NCI-H146 treated with DMSO at 0.1 percent for 48 hours (cell line): Measurements from ENCODE around the gene RGS3.
A peak's percentile ranks its signal among the peaks of the same experiment; 100 is the strongest.
"Not testable (repeated sequence)": the region's sequence is repeated elsewhere in the genome, so short reads cannot be mapped to it uniquely, and the experiment has no call there.

ENCODE experiments used
- DNase-seq: peaks from one replicate; lab custom pipeline; 2025; ENCODE audit not compliant: unreplicated experiment; lab: John Stamatoyannopoulos, UW

The RGS3 gene

DNA sequence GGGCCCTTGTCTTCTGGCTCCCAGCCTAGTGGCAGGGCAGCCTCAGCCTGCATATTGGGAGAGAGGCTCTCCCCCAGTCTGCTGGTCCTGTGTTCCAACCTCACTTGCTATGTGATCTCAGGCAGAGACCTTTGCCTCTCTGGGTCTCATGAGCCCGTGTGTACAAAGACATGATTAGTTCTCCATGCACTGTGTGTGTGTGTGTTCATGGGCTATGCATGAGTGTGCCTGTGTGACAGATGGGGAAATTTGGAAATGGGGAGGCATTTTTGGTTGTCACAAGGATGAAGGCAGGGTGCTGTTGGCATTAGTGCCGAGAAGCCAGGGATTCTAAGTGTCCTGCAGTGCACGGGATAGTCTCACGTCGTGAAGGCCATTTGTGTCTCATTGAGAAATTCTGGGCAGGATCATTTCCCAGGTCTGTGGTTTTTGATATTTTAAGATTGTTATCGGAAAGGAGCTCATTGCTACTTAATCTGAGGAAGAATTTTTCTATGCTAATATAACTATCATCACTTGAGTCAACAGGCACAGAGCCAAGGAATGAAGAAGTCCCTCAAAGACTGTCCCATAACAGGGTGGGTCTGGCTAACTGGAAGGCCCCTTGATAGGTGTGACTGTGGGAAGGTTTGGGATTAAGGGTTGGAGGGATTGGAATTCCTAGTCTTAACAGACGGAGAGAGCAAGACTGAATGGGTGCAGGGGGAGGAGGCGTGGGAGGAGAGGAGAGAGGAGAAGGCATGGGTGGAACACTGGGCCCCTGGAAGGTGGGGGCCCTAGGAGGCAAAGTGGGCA is 168.5 kb downstream of the RGS3 start:
- DNase-seq, result no peak

DNA sequence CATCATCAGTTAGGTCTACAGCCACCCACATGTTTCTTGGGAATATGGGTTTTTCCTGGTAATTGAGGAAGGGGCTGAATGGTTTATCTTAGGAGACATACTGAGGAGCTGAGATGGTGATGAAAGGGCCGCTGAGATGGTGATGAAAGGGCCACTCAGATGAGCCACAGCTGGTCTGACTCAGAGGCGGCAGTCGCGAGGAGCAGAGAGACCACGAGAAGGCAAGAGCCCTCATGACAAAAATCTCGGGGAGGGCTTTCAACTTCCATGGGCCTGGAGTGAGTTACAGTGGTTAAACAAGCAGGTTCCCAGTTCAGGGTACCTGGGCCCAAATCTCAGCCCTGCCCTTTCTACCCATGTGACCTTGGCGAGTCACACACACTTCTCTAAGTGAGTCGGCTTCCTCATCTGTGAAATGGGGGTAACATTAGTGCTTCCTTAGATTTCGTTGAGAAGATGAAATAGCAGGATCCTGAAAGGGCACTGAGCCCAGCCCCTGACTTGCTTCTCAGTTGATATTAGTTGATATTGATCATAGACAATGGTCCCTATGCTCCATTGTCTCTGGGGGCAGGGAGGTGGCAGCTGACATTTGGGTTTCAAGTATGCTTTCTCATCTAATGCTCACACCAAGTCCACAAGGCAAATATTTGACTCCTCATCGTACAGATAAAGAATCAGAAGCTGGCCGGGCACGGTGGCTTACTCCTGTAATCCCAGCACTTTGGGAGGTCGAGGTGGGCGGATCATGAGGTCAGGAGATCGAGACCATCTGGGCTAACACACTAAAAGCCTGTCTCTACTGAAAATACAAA is 169.5 kb downstream of the RGS3 start:
- DNase-seq, result no peak

DNA sequence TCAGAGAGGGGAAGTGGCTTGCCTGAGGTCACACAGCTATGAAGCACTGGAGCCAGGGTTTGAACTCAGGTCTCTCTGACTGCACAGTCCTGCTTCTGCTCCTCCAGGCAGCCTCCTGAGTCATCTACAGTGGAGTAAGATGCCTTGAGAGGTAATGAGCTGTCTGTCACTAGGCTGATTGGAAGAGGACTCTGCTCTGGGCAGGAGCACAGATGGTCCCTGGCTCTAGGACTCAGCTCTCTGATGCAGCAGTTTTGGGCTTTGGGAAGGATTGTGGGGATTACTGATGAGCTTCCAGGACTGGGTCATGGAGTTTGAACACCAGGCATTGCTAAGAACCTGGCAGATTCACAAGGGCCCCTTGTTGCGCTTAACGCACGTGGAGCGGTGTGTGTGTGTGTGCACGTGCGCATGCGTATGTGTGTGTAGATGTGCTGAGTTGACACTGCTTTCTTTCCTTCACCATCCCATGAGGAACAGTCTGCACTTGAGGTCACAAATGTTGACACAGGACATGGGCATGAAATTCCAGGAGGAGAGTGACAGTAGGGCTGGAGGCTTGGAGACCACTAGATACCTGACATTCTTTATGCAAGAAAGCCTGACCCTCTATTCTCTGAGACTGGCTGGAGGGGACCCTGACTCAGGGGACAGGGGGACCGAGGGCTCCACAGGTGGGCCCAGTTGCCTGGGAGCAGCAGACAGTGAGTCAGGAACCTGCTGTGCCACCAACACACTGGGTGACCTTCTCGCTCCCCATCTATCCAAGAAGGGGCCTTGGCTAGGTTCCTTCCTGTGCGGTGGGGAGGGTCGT is 170.5 kb downstream of the RGS3 start:
- DNase-seq, result no peak

DNA sequence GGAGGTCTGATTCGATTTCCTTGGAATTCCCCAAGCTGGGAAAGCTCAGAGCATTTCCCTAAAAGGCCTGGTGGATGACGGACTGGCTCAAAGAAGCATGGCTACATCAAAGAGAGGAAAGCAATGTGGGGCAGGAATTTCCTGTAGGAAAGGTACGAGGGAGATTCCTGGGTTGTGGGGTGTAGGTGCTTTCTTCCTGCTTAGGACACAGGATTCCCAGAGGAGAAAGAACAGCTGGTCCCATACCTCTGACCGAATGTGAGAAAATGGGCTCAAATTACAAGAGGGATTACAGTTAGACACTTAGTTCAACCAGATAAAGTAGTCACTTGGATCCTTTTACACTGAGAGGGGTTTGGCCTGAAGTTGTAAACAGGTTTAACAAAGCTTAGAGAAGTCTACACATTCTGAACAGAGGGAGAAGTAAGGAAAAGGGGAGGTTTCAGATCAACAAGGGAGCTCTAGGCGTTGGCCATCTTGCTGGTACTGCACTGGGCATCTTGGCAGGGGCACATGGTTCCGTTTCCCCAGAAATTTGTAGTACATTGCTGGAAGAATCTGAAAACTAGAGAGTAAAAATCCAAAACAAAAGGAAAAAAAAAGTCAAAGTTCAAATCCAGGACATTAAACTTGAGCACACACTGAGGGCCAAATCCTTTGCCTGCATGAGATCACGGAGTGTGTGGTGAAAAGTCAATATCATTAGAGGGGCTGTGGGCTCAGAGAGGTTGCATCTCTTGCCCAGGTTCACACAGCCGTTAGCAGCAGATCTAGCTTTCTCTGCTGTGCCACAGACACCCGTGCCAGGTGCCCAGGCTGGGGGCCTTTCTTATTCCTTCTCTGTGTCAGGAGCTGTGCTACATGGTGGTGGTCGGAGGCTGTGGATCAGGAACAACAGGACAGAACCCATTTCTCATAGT is 171.3 kb downstream of the RGS3 start:
- DNase-seq, result no peak

DNA sequence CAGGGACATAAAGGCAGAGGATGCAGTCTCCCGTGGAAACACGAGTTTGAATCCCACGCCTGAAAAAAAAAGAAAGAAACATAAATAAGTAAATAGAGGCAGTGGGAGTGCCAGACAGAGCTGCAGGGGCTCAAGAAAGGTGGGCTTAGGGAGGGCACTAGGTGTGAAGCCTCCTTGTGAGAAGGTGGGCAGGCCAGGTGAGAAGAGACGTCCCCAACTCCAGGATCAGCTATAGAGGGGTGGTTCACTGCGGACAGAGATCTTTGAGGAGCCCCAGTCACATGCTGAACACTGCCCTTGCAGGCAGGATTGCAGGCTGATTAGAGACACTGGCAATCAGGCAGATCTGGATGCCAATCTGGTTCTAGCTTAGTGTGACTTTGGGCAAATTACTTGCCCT is 172.1 kb downstream of the RGS3 start:
- DNase-seq, result no peak

DNA sequence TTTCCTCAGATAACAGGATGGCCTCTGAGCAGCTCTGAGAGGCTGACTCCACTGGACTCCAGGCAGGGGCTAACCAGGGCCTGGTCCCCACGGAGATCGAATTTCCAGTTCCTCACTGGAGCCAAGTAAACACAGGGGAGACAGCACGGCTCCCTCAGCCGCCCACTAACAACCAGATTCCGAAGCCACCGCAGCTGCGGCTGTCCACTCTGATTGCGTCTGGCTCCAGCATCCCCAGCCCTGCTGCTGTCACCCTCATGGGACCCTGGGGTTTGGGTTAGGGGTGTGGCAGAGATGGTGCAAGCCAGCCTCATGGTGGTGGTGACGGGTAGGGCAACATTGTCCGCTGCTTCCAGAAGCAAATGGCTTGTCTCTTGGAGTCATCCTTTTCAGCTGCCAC is 172.6 kb downstream of the RGS3 start:
- no peak for DNase-seq

DNA sequence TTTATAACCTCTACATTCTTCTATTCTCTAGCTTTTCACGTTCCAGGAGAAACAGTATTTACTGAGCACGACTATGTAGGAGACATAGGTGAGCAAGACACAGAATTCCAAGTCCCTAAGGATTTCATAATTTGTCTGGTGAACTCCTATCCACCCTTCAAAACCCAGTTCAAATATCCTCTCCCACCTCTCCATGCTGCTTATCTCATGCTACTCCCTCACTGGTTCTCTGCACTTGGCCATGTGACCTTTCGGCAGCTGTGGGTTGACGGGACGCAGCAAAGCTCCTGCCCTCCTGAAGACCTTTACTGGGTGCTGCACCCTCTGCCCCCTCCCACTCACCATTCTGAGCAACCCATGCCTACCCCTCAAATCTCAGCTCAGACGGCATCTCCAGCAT is 173.2 kb downstream of the RGS3 start:
- DNase-seq, result no peak

DNA sequence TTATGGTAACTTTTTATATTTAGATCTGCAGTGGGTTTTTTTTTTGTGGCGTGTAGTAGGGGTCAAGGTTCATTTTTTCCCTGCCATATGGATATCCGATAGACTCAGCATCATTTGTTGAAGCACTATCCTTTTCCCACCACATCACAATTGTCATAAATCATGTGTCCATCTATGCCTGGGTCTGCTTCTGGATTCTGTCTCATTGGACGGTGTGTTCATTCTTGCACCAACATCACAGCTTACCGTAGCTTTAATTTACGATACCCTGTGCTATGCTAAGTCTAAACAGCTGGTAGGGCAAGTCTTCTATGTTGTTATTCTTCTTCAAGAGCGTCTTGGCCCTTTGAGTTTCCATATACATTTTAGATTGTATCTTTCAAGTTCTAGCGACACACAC is 175.0 kb downstream of the RGS3 start:
- no peak for DNase-seq

DNA sequence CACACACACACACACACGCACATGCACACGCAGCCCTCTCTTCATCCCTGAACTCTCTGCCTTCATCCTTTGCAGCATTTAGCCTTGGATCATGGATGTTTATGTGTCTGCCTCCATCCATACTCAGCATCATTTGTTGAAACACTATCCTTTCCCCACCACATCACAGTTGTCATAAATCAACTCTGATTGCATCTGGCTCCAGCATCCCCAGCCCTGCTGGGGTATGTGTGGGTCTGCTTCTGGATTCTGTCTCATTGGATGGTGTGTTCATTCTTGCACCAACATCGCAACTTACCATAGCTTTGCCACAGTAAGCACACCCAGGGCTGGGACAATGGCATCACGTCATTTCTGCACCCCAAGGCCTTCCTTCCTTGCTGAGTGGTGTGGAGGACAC is 175.4 kb downstream of the RGS3 start:
- no peak for DNase-seq

DNA sequence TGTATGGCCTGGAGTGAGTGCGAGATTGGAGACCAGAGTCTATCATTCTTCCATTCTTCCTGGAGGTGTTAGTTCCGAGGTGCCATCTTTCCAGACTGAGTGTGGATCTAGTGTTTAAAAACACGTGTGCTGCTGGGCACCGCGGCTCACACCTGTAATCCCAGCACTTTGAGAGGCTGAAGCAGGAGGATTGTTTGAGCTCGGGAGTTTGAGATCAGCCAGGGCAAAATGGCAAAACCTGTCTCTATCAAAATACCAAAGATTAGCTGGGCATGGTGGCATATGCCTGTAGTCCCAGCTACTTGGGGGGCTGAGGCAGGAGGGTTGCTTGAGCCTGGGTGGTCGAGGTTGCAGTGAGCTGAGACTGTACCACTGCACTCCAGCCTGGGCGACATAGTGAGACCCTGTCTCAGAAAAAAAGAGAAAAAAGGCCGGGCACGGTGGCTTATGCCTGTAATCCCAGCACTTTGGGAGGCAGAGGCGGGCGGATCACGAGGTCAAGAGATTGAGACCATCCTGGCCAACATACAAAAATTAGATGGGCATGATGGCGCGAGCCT is 176.0 kb downstream of the RGS3 start:
- not testable (repeated sequence) for DNase-seq

DNA sequence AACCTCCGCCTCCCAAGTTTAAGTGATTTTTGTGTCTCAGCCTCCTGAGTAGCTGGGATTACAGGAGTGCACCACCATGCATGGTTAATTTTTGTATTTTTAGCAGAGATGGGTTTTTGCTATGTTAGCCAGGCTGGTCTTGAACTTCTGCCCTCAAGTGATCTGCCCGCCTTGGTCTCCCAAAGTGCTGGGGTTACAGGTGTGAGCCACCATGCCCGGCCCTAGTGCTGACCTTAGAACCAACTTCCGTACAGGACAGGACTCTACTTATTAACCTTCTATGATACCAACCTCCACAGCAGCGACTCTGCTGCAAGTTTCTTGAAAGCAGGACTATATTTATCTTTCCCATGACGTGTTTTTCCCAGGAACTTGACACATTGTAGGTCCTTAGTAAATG is 176.9 kb downstream of the RGS3 start:
- DNase-seq, result no peak

DNA sequence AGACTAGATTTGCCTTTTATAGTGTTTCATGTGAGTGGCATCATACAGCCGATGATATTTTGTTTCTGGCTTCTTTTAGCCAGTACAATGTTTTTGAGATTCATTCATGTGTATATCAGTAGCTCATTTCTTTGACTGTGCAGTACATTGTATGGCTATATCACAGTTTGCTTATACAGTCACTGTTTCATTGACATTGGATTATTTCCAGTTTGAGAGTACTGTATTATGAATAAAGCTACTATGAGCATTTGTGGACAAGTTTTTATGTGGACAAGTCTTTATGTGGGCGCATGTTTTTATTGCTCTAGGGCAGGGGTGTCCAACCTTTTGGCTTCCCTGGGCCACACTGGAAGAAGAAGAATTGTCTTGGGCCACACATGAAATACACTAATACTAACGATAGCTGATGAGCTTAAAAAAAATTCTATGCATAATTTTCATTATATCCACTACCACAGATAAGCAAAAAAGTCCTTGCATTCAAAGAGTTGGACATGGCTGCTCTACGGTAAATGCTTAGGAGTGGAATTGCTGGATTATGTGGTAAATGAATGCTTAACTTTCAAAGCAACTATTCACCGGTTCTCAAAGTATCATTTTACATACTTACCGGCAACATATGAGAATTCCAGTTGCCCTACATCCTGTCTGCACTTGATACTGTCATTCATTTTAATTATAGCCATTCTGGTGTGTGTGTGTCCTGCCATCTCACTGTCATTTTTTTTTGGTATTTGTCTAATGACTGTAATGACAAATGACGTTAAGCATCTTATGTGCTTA is 177.8 kb downstream of the RGS3 start:
- no peak for DNase-seq

DNA sequence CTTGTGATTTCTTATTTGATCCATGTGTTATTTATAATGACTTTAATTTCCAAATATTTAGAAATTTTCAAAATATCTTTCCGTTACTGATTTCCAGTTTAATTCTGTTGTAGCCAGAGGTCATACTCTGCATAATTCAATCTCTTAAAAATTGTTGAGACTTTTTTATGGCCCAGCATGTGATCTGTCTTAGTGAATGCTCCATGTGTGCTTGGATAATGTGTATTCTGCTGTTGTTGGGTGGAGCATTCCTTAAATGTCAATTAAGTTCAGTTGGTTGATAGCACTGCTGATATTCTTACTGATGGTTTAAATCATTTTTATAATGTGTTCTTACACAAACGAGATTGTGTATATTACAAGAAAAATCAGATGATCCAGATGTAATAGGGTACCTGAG is 180.8 kb downstream of the RGS3 start:
- DNase-seq, result peak; percentile 5

DNA sequence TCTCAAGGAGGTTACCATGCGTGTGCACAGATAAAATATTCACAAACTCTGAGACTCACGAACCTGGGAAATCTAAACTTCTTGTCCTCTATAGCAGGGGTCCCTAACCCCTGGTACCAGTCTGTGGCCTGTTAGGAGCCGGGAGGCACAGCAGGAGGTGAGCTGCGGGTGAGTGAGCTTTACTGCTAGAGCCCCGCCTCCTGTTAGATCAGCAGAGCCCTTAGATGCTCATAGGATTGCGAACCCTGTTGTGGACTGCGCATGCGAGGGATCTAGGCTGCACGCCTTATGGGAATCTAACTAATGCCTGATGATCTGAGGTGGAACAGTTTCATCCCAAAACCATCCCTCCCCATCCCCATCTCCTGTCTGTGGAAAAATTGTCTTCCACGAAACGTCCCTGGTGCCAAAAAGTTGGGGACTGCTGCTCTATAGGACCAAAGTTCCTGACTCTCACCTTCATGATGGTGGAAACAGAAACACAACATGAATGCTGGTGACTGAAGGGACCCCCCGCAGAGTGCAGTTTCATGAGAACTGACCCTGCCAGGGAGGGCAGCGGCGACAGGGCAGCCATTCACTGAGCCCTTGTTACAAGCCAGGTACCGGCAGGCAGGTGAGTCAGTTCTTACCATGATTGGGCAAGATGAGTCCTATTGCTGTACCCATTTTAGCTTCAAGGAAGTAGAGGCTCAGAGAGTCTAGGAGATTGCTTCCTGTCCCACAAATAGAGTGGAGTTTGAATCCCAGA is 181.9 kb downstream of the RGS3 start:
- DNase-seq, result no peak

DNA sequence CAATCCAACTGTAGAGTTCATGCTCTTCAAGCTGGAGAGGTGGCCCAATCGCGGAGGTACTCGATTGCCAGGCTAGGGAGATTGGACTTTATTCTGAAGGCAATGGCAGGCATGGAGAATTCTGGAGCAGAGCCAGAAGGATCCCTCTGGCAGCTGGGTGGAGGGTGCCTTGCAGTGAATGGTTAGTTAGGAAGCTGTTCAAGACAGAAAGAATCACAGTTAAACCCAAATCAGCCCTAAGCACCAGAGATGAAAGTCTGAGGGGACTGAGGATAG is 182.4 kb downstream of the RGS3 start:
- no peak for DNase-seq

DNA sequence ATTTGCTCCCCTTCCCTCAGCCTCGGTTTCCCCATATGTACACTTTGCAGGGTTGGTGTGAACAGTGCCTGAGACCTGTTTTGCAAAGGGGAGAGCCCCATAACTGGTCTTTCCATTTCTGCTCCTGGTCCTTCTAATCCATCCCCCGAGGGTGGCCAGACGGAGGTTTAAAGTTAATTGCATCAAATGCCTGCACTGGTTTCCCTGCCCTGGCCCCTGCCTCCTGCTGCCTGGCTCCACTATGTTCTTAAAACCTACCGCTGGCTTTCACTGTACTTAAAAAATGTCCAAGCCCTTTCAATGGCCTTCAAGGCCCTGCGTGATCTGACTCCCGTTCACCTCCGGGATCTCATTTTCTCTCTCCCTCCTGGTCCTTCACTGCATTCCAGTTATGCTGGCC is 183.0 kb downstream of the RGS3 start:
- no peak for DNase-seq
